Prostate gland (tissue), 2 donors: ENCODE results near the gene GALC. TPM values are rescaled to one million over a fixed set of nuclear protein-coding genes. Genes with fewer than 3 reads are reported as not detected.
A peak's percentile ranks its signal among the peaks of the same experiment; 100 is the strongest.

ENCODE experiments used
- DNase-seq: peaks from one replicate; pipeline ENCODE4 v3.0.0-alpha.2; 2019; ENCODE audit warnings: low spot score
- H3K27ac ChIP-seq, 2 donors: fragments of 200-600 bp; sonication (generic); 2 replicates each; pipeline ENCODE4 v1.5.1; 2017 to 2019
- H3K27me3 ChIP-seq: fragments of 200-600 bp; sonication (generic); replicated peaks from 2 replicates; pipeline ENCODE4 v1.5.1; 2019; ENCODE audit not compliant: insufficient read depth
- H3K36me3 ChIP-seq, 2 donors: fragments of 200-600 bp; sonication (generic); 1 replicate in 1 of 2; 2 replicates in 1 of 2; pipeline versions ENCODE4 v1.5.1 to v1.8.1; 2017 to 2019
- H3K4me1 ChIP-seq: fragments of 200-600 bp; sonication (generic); replicated peaks from 2 replicates; pipeline ENCODE4 v1.5.1; 2019
- H3K4me3 ChIP-seq, 2 donors: fragments of 200-600 bp; sonication (generic); 2 replicates each; pipeline ENCODE4 v1.5.1; 2017 to 2019
- H3K9me3 ChIP-seq: fragments of 200-600 bp; sonication (generic); 2 replicates; pipeline ENCODE4 v1.5.1; 2017
- CTCF ChIP-seq, 4 experiments: fragments of 200-600 bp in 2 of 4; fragments of 450-650 bp in 2 of 4; sonication (generic) in 2 of 4; IDR thresholded peaks; 1 replicate in 3 of 4; 2 replicates in 1 of 4; pipeline ENCODE4 v1.5.1; 2016 to 2019; ENCODE audit warnings: antibody characterized with exemption in 4 of 4, mild to moderate bottlenecking in 2 of 4, moderate library complexity in 2 of 4
- POLR2A ChIP-seq: fragments of 450-650 bp; IDR thresholded peaks from one replicate; pipeline ENCODE4 v1.6.1; 2016; ENCODE audit warnings: antibody characterized with exemption, mild to moderate bottlenecking
- POLR2AphosphoS5 ChIP-seq: sonication (generic); formaldehyde crosslinking; IDR thresholded peaks from one replicate; pipeline ENCODE4 v1.6.1; 2017; ENCODE audit warnings: antibody characterized with exemption
- WGBS: methylation state at CpG from one replicate; pipeline ENCODE4 v1.1.5; 2018; 5-methylcytosine and 5-hydroxymethylcytosine counted together
- intact Hi-C: fragments of 100-400 bp; cut with DNase I; formaldehyde crosslinking; loops from one replicate; pipeline ENCODE4 v1.14.2; 2022
- total RNA-seq, 2 donors: library from RNA; depleted of rRNA; stranded (reverse); fragments of >200 nt; gene quantifications; one replicate each; pipeline ENCODE4 v1.1.0, GENCODE V29; 2016

Gene GALC
- total RNA-seq, 2 donors from 2014 or later = 29.4 to 85.9 TPM

- intact Hi-C loops = no loop called here
These were observed 40.5 kb downstream of the GALC start for GRCh38 chr14:87952307-87953094.

GRCh38 chr14:87944987-87945604 is 47.9 kb downstream of the GALC start:
- WGBS = 27% methylated on average over 4 of the region's 4 CpGs
- TF ChIP-seq POLR2AphosphoS5 (no peak), CTCF (IDR thresholded peaks at IDR 0.05) (peak; percentile 32 to 72 (median 60)), POLR2A (no peak)
- H3K4me3 ChIP-seq = no peak overlapping the region
- no peak overlapping the region for H3K27ac ChIP-seq
- no peak for DNase-seq
- no peaks in the 10 kb centered on the region for H3K9me3 ChIP-seq
- no peaks in the 10 kb centered on the region for H3K36me3 ChIP-seq
- H3K4me1 ChIP-seq = no peaks in the 10 kb centered on the region
- intact Hi-C loops = loop anchor here (10.0 kb wide), 1 partner anchor 440 kb away; the partner anchor contains the start of gene SPATA7
- H3K27me3 ChIP-seq = no peaks in the 10 kb centered on the region

More at GRCh38 chr14:87952307-87953094, 40.5 kb downstream of the GALC start:
- TF ChIP-seq POLR2A = no peak
- TF ChIP-seq POLR2AphosphoS5 = no peak
- TF ChIP-seq CTCF (IDR thresholded peaks at IDR 0.05) = no peak
- Histone ChIP-seq H3K27ac (no peak overlapping the region), H3K27me3 (no peaks in the 10 kb centered on the region), H3K36me3 (no peaks in the 10 kb centered on the region), H3K4me1 (no peaks in the 10 kb centered on the region), H3K4me3 (no peak overlapping the region), H3K9me3 (no peaks in the 10 kb centered on the region)
- no peak for DNase-seq
- 81% methylated on average over 3 of the region's 3 CpGs for WGBS

DNA sequence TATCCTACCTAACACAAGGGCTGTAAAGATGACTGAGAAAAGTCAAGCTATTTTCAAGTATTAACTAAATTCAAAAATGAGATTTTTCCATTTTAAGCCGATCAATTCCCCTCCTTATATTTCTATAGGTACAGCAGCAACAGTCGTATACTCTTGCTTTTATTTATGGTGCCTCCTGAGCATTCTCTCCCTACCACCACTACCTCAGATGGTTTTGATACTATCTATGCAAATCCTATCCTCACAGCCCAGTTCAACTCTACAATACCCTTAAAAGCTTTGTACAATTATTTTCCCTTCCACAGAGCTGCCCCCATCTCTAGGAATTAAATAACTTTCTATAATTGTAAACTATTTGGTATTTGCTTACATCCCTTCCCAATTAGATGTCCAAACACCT is 52.1 kb downstream of the GALC start:
- Histone ChIP-seq H3K4me1 (no peaks in the 10 kb centered on the region), H3K4me3 (no peak overlapping the region), H3K27me3 (no peaks in the 10 kb centered on the region), H3K27ac (no peak overlapping the region), H3K36me3 (no peaks in the 10 kb centered on the region), H3K9me3 (no peaks in the 10 kb centered on the region)
- 96% methylated on average over 2 of the region's 2 CpGs for WGBS
- intact Hi-C loops = loop anchor here (10.0 kb wide), 1 partner anchor 444 kb away; the partner anchor contains the start of gene SPATA7
- TF ChIP-seq CTCF (IDR thresholded peaks at IDR 0.05) (no peak), POLR2AphosphoS5 (no peak), POLR2A (no peak)
- DNase-seq = no peak

GRCh38 chr14:87940382-87940781 is 52.6 kb downstream of the GALC start:
- H3K4me1 ChIP-seq = no peaks in the 10 kb centered on the region
- H3K36me3 ChIP-seq = no peaks in the 10 kb centered on the region
- no peaks in the 10 kb centered on the region for H3K27me3 ChIP-seq
- no peak overlapping the region for H3K27ac ChIP-seq
- TF ChIP-seq POLR2A (no peak), POLR2AphosphoS5 (no peak), CTCF (IDR thresholded peaks at IDR 0.05) (no peak)
- DNase-seq = no peak
- intact Hi-C loops = loop anchor here (10.0 kb wide), 1 partner anchor 444 kb away; the partner anchor contains the start of gene SPATA7
- WGBS = 93% methylated on average over 3 of the region's 3 CpGs
- H3K9me3 ChIP-seq = no peaks in the 10 kb centered on the region
- H3K4me3 ChIP-seq = no peak overlapping the region
